ENCODE measurements around the gene FRMD7. TPM values are rescaled to one million over a fixed set of nuclear protein-coding genes. Genes with fewer than 3 reads are reported as not detected.
"Not testable (repeated sequence)": the region's sequence is repeated elsewhere in the genome, so short reads cannot be mapped to it uniquely, and the experiment has no call there.

Gene FRMD7
- total RNA-seq (2014; rRNA removed; shearing (Covaris generic)) = not detected in 2 replicates

- DNase-seq (ENCODE audit: low spot score) = no peak
Observed at GRCh38 chrX:132127743-132128142, at the start of gene FRMD7. FRMD7 (minus strand) TSS chrX:132128020; CDS start chrX:132127844, 176 bp downstream.

GRCh38 chrX:132173647-132174046, 45.8 kb upstream of the FRMD7 start:
- no peak for DNase-seq (ENCODE audit: low spot score)

DNA sequence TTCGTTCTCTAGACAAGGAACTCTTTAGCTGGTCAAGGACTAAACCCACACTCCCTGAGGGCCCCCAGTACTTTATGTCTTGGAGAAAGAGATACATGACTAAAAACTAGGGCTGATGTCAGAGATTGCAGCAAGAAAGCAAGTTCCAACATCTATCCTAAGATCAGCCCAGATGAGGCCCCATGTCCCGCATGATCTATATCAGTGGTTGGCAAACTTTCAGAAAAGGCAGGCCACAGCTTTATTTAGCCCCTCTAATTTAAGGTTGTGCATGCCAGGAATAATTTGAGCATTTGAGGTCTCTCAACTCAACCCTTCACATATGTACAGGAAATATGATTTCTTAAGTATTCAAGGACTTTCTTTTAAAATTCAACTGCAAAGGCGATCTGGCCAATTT, 44.1 kb upstream of the FRMD7 start:
- DNase-seq (ENCODE audit: low spot score) = no peak

- DNase-seq (ENCODE audit: low spot score) = no peak
Observed at GRCh38 chrX:132171478-132171877, 43.7 kb upstream of the FRMD7 start.

DNA sequence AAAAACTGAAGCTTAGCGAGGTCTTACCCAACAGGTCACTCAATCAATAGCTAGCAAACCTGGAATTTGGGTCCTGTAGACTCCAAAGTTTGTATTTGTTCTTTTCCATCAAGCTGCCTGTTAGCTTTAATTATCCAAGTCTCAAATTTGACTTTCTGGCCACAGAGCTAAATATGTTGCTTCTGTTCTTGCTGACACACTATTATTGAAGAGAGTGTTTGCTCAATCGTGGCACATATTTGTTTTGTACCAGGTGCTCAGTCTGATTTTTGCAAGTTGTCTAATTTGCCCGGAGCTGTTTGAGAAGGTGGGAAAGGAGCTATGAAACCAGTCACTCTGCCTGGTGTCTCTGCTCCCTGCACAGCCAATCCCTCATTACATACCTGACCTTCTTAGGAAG, 41.7 kb upstream of the FRMD7 start:
- no peak for DNase-seq (ENCODE audit: low spot score)

- DNase-seq (ENCODE audit: low spot score) = no peak
Observed at GRCh38 chrX:132165651-132166050, 37.8 kb upstream of the FRMD7 start.

- DNase-seq (ENCODE audit: low spot score) = no peak
Observed at GRCh38 chrX:132165005-132165404, 37.2 kb upstream of the FRMD7 start.

- DNase-seq (ENCODE audit: low spot score) = not testable (repeated sequence)
Observed at GRCh38 chrX:132163094-132163493, 35.3 kb upstream of the FRMD7 start.

- no peak for DNase-seq (ENCODE audit: low spot score)
Observed at GRCh38 chrX:132153166-132153565, 25.3 kb upstream of the FRMD7 start.

DNA sequence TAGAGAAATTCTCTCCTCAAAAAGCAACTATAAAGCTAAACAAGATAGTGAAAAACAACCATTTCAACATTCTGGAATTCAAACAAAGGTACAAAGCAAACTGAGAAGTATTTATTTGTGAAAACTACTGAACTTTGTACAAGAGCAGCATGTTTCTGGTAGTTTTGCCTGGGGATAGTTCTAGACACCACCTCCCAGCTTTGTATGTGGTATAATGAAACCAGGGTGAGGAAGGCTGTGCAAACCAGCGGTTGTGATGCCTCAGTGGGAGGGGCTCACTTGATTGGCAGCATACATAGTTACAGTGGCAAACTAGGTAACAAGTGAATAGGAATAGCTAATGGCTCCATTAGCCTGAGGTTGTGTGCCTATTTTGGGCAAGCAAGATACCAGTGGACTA, 18.6 kb upstream of the FRMD7 start:
- no peak for DNase-seq (ENCODE audit: low spot score)

DNA sequence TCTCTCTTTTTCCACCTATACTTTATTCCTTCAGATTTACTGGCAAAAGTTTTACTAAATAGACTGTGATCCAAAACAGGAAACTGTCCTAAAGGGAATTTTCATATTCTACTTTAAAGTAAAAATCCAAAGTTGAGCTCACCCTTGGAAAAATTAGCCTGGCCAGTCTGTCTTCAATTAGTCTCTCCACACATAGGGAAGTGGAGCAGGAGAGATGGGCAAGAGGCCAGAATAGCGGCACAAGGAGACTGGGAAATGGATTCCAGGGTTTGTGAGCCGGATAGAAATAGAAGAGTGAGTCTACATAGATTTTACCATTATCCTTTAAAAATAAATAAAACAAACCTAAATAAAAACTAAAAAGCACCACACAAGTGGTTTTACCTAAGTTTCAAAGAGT, 16.2 kb upstream of the FRMD7 start:
- DNase-seq (ENCODE audit: low spot score) = no peak

DNA sequence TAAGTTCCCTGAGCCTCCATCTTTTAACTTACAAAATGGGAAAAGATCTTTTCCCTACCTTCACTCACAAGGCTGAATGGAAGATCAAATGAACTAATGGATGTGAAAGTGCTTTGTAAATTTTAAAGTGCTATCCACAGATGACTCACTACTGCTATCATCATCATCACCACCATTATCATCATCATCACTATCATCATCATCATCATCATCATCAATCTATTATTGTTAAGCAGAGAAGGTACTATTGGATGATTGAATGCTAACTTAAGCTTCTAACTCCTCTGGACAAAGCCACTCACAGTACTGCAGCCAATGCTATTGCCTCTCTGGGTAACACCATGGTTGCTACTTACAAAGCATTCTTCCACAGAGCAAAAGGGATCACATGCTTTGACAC, 1.9 kb downstream of the FRMD7 start:
- no peak for DNase-seq (ENCODE audit: low spot score)

DNA sequence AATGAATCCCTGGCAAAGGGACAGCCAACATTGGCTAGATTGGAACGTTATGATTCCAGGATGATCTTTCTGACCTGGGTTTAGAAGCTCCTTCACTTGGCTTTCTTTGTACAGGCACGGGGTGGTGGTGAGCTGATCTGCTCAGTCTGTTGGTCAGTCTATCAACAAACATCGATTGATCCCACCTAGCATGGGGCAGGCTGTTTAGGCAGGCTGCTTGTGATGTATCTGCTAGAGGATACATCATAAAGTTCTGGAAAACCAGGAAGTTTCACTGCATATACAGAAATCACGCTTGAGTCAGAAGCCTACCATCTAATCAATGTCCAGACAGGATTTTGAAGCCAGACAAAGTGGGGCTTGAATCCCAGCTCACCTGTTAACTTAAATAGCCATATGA, 6.9 kb downstream of the FRMD7 start:
- DNase-seq (ENCODE audit: low spot score) = no peak

GRCh38 chrX:132119821-132120515, 7.9 kb downstream of the FRMD7 start:
- DNase-seq (ENCODE audit: low spot score) = no peak

DNA sequence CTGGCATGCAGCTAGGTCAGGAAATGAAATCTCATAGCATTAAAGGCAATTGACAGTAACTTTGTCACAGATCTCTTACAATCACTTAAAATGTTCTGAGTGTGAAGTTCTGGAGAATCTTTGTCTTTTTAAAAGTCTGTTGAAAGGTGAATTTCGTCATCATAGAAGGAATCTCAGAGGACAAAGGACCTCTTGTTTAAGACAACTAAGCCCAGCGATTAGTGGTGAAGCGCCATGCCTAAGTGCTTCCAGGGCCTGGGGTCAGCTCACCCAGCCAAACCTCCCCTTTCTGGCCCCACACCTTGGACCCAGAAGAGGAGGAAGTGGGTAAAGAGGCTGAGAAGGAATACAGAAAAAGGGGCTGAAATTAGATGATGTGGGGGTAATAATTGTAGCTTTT, 8.5 kb downstream of the FRMD7 start:
- peak; percentile 7 for DNase-seq (ENCODE audit: low spot score)

GRCh38 chrX:132118358-132118757, 9.5 kb downstream of the FRMD7 start:
- no peak for DNase-seq (ENCODE audit: low spot score)

GRCh38 chrX:132115792-132116191, 12.0 kb downstream of the FRMD7 start:
- no peak for DNase-seq (ENCODE audit: low spot score)

- DNase-seq (ENCODE audit: low spot score) = no peak
Observed at GRCh38 chrX:132114607-132115006, 13.2 kb downstream of the FRMD7 start.

GRCh38 chrX:132107291-132107690, 20.5 kb downstream of the FRMD7 start:
- no peak for DNase-seq (ENCODE audit: low spot score)

- DNase-seq (ENCODE audit: low spot score) = no peak
Observed at GRCh38 chrX:132101799-132102198, 26.0 kb downstream of the FRMD7 start.

GRCh38 chrX:132101206-132101605, 26.6 kb downstream of the FRMD7 start:
- no peak for DNase-seq (ENCODE audit: low spot score)

- not testable (repeated sequence) for DNase-seq (ENCODE audit: low spot score)
Observed at GRCh38 chrX:132098704-132099103, 29.1 kb downstream of the FRMD7 start.

- no peak for DNase-seq (ENCODE audit: low spot score)
Observed at GRCh38 chrX:132094164-132094563, 33.7 kb downstream of the FRMD7 start.

DNA sequence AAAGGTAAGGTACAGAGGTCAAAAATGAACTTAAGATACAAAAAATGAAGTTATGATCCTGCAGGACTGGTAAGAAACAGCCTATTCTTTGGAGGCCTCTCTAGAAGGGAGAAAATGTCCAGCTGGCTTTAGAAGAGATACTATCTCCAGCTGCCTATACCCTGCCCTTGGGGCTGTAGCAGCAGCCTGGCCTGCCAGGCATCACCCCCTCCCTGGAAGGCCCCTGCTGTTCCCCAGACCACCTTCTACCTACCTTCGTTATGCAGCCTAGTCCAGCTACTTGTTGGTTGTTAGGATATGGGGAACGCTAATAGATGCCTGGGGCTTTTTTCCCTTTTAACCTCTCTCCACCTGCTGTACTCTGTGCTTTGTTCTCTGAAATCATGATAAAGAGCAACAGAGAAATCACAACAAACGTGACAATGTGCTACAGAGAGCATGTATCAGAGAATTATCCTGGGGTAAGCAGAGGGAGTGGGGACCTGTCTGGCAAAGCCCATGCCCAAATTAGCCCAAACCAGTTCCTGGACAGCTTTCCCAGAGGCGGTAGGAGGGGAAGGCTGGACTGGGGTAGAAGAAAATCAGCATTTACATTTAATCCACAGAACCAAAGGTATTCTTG, 34.5 kb downstream of the FRMD7 start:
- no peak for DNase-seq (ENCODE audit: low spot score)

Data from H4 (cell line).